HEK293T (cell line): ENCODE data around the gene TMEM135.

Experiments used
- FOXK2 ChIP-seq: fragments of 450-650 bp; IDR thresholded peaks from 2 replicates; pipeline ENCODE4 v1.6.1; 2016; ENCODE audit warnings: mild to moderate bottlenecking
- HDGF ChIP-seq: fragments of 450-650 bp; IDR thresholded peaks from 2 replicates; pipeline ENCODE4 v1.6.1; 2017; ENCODE audit warnings: antibody characterized with exemption, borderline replicate concordance
- NFRKB ChIP-seq: fragments of 450-650 bp; IDR thresholded peaks from 2 replicates; pipeline ENCODE4 v1.6.1; 2016; ENCODE audit warnings: mild to moderate bottlenecking, moderate library complexity
- TARDBP ChIP-seq: fragments of 450-650 bp; IDR thresholded peaks from 2 replicates; pipeline ENCODE4 v1.6.1; 2016
- ZNF384 ChIP-seq: fragments of 450-650 bp; IDR thresholded peaks from 2 replicates; pipeline ENCODE4 v1.6.1; 2016
- TF ChIP-seq, protein P1 (sequence below): fragments of 450-650 bp; IDR thresholded peaks from 2 replicates; pipeline ENCODE4 v1.6.1; 2016

DNA sequence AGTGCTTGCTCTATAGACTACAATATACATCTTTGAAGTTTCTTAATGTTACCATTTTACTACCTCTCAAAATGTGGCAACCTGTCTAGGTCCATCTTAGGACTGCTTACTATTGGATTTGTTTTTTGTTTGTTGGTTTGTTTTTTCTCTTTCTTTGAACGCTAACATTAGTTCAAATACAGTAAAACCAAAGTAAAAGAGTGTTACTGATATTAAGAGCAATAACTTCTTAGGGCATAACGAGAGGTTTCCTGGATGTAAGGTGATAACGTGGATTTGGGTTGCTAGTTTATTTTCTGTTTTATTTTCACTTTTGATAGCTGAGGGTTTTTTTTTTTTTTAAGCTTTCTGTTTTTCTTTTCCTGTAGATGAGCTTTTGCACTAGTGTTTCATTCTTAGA, 43.6 kb downstream of the TMEM135 start:
- TF ChIP-seq, protein P1, sequence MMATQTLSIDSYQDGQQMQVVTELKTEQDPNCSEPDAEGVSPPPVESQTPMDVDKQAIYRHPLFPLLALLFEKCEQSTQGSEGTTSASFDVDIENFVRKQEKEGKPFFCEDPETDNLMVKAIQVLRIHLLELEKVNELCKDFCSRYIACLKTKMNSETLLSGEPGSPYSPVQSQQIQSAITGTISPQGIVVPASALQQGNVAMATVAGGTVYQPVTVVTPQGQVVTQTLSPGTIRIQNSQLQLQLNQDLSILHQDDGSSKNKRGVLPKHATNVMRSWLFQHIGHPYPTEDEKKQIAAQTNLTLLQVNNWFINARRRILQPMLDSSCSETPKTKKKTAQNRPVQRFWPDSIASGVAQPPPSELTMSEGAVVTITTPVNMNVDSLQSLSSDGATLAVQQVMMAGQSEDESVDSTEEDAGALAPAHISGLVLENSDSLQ: no peak
- TF ChIP-seq FOXK2 (no peak), ZNF384 (no peak), HDGF (no peak), NFRKB (no peak), TARDBP (no peak)
